Muscle layer of duodenum (tissue), 2 donors: Measurements from ENCODE around the gene OR4F6.

Experiments
- H3K27ac ChIP-seq: one replicate; pipeline ENCODE4 v1.7.0; 2013; ENCODE audit warnings: mild to moderate bottlenecking, low read length
- H3K27me3 ChIP-seq: one replicate; pipeline ENCODE4 v1.7.0; 2013; ENCODE audit warnings: low read depth, mild to moderate bottlenecking, control low read depth, low read length
- H3K36me3 ChIP-seq, 2 donors: one replicate each; pipeline ENCODE4 v1.7.0; 2013; ENCODE audit warnings: low read length in 2 of 2, control low read depth in 1 of 2, mild to moderate bottlenecking in 1 of 2; ENCODE audit not compliant: insufficient read depth in 2 of 2, control insufficient read depth in 1 of 2
- H3K4me1 ChIP-seq, 2 donors: one replicate each; pipeline ENCODE4 v1.7.0; 2013; ENCODE audit warnings: low read length in 2 of 2, mild to moderate bottlenecking in 2 of 2, control low read depth in 1 of 2, moderate library complexity in 1 of 2; ENCODE audit not compliant: insufficient read depth in 2 of 2, control insufficient read depth in 1 of 2
- H3K4me3 ChIP-seq, 2 donors: one replicate each; pipeline ENCODE4 v1.7.0; 2013; ENCODE audit warnings: low read length in 2 of 2, low read depth in 1 of 2, mild to moderate bottlenecking in 1 of 2
- H3K9me3 ChIP-seq, 2 donors: one replicate each; pipeline ENCODE4 v1.7.0; 2013; ENCODE audit warnings: low read length in 2 of 2, control low read depth in 1 of 2, mild to moderate bottlenecking in 1 of 2; ENCODE audit not compliant: control insufficient read depth in 1 of 2
- donor health status: healthy.

Gene OR4F6

DNA sequence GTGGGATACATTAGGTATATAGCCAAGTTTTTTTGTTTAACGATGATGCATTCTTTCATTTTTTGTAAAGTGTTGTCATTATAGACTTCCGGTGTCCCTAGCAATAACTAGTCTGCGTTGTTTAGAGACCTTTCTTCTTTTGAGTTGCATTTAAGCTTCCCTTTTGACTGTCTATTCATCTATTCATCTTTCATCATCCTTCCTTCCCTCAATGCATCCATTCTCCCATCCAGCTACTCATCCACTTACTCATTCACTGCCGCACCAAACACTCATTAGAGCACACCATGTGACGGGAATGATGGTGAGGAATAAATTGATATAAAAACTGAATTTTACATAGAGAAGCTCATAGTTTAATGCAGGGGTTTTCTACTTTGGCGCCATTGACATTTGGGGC is 41.6 kb downstream of the OR4F6 start:
- Histone ChIP-seq H3K36me3 (no peaks in the 10 kb centered on the region), H3K27ac (no peak overlapping the region), H3K27me3 (no peaks in the 10 kb centered on the region), H3K4me3 (no peak overlapping the region), H3K9me3 (no peaks in the 10 kb centered on the region), H3K4me1 (no peaks in the 10 kb centered on the region)

DNA sequence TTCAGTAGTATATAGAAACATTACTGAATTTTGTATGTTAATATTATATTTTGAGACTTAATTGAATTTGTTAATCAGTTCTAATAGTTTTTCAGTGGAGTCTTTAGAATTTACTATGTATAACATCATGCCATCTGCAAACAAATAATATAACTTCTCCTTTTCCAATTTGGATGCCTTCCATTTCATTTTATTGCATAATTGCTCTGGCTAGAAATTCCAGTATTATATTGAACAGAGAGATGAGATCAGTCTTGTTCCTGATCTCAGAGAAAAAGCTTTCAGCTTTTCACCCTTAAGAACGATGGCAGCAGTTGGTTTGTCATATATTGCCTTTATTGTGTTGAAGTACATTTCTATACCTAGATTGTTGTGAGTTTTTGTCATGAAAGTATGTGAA is 49.0 kb downstream of the OR4F6 start:
- H3K4me1 ChIP-seq: no peaks in the 10 kb centered on the region
- H3K9me3 ChIP-seq: no peaks in the 10 kb centered on the region
- no peaks in the 10 kb centered on the region for H3K27me3 ChIP-seq
- no peak overlapping the region for H3K27ac ChIP-seq
- H3K4me3 ChIP-seq: no peak overlapping the region
- no peaks in the 10 kb centered on the region for H3K36me3 ChIP-seq
